ENCODE data around the gene FBXO15.
A peak's percentile ranks its signal among the peaks of the same experiment; 100 is the strongest.

The FBXO15 gene

DNA sequence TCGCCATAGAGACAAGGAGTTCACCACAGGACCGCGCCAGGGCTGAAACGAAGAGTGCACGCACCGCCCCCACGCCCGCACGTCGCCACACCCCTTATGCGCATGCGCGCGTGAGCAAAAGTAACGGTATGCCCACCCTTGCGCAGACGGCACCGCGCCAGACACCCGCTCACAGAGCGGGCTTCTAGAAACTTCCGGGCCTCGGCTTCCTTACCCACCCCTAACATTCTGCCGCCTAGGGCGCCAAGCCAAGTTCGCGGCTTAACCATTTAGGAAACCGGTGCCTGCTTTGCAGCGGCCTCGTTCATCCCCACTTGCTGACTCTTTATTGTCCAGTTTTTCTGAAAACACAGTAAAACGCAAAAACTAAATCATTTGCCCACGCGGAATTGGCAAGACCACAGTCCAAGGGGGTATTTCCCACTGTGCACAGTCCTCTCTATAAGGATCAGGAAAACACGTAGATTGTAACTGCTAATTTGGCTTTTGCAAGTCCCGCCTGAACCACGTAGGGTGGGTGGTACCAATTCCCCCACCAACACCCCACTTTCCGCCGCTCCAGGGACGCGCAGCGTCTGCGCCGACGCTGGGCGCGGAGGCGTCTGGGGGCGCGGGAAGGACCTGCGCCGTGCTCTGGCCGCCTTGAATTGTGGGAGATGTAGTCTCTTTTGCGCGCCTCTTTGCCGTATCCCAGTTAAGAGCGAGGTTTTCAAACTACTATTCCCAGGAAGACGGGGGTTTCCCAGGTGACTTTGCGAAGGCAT, at the start of gene FBXO15, which contains the start of gene TIMM21:
Gene FBXO15 (minus strand): TSS at position 56 of the 764 bp plus-strand sequence. CDS start 49 bp downstream, at position 7.
Gene TIMM21 (plus strand): TSS at position 745 of the 764 bp plus-strand sequence. CDS start 286 bp downstream, outside the sequence.
- peak; percentile 95 for DNase-seq

- DNase-seq, result peak; percentile 56
Measured at GRCh38 chr18:74196220-74197119, 48.8 kb upstream of the FBXO15 start.

DNA sequence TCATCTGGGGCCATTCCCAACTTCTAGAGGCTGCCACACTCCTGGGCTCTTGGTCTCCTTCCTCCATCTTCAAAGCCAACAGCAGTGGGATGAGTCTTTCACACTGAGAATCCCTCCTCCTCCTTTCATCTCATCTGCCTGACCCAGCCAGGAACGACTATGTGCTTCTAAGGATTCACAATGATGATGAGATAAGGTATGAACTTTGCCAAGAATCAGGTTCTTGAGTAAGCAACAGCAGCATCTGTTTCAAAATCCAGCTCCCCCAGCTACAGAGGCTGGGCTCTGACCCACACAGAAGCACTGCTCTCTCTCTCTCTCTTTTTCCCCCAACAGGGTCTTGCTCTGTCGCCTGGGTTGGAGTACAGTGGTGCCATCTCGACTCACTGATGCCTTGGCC, 47.1 kb upstream of the FBXO15 start:
- no peak for DNase-seq

DNA sequence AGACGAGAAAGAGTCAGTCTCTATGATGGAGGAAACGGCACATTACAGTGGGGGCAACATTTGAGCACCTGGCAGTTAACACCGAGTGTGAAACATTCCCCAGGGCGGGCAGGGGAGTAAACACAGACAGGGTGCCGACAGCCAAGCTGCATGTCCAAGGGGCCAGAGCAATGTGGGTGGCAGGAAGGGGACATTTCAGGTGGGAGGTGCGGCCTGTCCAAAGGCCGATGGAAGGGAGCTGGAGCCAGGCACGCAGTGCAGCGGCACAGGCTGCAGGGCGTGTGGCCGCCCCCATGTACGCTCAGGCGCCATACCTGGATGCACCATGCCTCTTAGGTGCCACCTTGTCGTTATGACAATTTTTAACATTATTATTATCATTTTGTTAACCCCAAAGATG, 43.9 kb upstream of the FBXO15 start:
- no peak for DNase-seq

GRCh38 chr18:74190086-74190485, 42.5 kb upstream of the FBXO15 start:
- DNase-seq, result no peak

DNA sequence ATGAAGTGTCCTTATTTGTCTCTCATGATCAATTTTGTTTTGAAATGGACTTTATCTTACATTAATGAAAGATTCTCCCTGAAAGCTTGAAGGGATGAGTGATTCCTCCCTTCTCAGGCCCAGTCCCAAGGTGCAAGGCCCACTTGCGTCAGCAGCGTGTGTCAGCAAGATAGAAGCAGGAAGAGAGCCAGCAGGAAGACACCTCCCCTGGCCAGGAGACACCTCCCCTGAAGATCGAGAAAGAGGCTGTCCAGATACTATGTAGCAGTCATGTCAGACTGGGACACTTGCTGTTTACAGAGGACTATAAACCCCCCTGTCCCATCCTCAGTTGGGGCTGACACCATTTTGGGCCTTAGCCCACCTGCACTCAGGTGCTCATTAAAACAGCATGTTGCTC, 39.0 kb upstream of the FBXO15 start:
- DNase-seq, result no peak

DNA sequence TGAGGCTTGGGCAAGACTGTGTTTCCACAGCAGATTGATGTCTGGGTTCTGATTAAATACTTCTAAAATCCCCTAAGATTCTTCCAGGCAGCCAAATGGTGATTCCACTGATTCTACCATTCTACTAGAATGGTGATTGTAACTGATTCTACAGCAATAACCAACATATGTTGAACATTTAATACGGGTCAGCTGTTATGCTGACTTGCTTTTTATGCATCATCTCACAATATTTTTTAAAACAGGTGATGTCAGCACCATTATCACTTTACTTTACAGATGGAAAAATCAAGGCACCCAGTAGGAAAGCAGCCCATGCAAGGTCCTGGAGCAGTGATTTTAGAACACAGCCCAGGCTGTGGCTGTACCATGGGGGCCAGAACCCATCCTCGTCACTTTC, 38.2 kb upstream of the FBXO15 start:
- no peak for DNase-seq

- DNase-seq, result no peak
Measured at GRCh38 chr18:74184875-74185274, 37.2 kb upstream of the FBXO15 start.

- DNase-seq, result no peak
Measured at GRCh38 chr18:74183130-74183529, 35.5 kb upstream of the FBXO15 start.

GRCh38 chr18:74182335-74182734, 34.7 kb upstream of the FBXO15 start:
- no peak for DNase-seq

DNA sequence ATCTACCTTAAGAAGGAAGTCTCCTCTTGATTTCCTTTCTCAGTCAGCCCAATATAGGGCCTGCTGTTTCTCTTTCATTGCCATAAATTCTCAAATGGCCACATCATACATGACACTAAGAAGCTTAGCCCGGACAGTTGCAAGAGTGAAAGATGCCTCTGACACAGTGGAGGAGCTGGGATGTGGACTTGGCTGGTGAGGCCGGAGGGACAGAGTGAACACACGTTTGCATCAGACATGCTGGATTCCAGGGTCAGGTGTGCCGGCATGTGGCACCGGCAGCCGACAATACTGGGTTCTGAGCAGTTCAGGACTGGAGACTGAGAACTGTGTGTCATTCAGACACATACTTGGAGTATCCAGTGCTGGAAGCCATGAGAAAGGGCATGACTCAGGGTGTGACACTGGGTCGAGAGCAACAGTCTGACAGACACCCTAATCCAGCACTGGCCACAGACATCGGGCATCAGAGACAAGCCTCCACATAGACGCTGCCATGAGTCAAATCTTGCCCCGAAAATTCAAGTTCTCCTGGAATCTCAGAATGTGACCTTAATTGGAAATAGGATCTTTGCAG, 32.1 kb upstream of the FBXO15 start:
- DNase-seq, result no peak

GRCh38 chr18:74178884-74179283, 31.2 kb upstream of the FBXO15 start:
- DNase-seq, result no peak

DNA sequence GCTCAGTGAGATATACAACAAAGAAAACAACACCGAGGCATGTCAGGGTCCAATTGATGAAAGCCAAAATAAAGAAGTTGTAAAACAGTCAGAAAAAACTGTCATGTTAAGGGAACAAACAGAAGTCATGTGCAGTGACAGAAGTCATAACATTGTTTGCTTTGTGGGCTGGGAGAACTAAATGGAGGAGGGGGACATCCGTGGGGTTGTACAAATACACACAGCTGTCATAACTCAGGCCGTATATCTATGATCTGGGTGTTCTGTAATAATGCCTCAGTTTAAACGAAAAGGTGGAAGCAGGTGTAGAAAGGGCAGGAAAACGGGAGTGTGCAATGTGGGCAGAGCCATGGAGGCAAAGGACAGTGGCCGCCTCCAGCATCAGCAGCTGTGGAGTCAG, 28.0 kb upstream of the FBXO15 start:
- DNase-seq, result no peak

- no peak for DNase-seq
Measured at GRCh38 chr18:74173434-74173750, 25.8 kb upstream of the FBXO15 start.

GRCh38 chr18:74172697-74173433, 25.2 kb upstream of the FBXO15 start:
- DNase-seq, result no peak

DNA sequence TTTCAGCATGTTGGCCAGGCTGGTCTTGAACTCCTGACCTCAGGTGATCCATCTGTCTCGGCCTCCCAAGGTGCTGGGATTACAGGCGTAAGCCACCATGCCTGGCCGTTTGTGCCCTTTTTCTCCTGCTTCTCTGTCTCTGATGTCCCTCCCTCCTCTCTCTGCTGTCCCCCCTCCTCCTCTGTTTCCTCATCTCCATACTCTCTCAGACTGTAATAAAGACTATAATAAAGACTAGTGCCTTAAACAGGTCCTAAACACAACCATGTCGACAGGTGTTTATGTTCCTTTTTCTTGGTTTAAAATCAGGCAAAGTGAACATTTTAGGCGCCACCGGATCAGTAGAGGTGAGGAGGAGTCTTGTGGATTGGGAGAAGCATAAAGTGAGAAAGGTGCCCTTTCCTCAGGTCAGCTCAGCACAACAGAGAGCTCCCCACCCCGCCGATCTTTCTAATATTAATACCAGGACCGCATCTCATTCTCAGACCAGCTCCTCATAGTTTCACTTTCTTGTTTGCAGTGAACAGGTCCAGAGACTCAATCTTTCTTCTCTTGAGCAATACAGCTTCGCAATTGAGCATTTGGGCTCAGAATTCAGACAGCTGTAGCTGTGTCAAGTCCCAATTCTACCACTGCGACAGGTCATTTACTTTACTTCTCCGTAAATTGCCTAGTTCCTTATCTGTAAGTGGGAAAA, 24.4 kb upstream of the FBXO15 start:
- DNase-seq, result no peak

DNA sequence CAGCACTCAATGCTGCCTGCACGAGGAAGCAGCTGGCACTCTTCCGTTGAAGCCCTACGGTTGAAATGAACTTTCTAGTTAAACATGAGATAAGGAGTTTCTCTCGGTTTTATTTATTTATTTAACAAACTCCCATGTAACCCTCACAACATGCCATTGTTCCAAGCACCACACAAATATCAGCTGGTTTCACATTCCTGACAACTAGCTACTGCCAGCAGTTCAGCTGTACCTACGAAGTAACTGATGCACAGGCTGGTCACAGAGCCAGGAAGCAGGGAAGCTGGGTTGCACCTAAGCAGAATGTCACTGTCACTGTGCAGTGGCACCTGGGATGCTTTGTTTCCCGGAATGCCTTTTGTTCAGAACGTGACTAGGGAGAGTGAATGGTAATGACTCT, 18.8 kb upstream of the FBXO15 start:
- DNase-seq, result no peak

DNA sequence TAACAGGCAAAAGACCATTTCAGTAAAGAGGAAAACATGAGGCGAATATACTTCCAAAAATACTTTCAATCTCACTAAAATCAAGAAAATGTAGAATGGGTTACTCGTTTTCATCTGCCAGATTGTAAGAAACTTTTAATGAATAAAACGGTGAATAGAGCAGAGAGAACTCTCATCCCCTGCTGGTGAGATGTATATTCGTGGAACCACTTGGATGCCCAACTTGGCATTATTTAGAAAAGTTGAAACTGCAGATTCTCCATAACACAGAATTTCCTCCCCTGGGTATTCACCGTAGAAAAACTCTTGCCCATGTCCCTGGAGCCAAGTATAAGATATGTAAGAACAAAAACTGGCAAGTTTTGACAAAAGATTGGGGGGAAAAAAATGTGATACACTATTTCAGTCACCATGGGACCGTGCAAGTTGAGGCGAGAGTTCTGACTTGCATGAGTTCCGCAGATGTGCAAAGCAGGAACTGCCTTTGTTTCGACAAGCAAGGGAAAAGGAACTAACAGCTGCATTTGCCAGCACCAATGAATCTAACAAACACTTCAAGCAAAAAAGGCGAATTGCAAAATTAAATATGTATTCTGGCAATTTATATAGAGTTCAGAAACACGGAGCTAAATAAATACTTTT, 15.5 kb upstream of the FBXO15 start:
- DNase-seq, result peak; percentile 83

- DNase-seq, result peak; percentile 51
Measured at GRCh38 chr18:74155276-74155675, 7.6 kb upstream of the FBXO15 start.

GRCh38 chr18:74154716-74155115, 7.1 kb upstream of the FBXO15 start:
- no peak for DNase-seq

GRCh38 chr18:74153793-74154192, 6.2 kb upstream of the FBXO15 start:
- DNase-seq, result no peak

GRCh38 chr18:74153377-74153776, 5.7 kb upstream of the FBXO15 start:
- no peak for DNase-seq

All from MV-4-11 (cell line).